Muscle of leg (tissue), 11 donors: Measurements from ENCODE around the gene CERS1. TPM values are rescaled to one million over a fixed set of nuclear protein-coding genes. Genes with fewer than 3 reads are reported as not detected.

Source experiments
- DNase-seq: peaks from one replicate; pipeline ENCODE4 v3.0.0; 2013
- H3K27ac ChIP-seq: one replicate; pipeline ENCODE4 v1.5.1; 2013; ENCODE audit warnings: mild to moderate bottlenecking, low read length, control low read depth
- H3K27me3 ChIP-seq: one replicate; pipeline ENCODE4 v1.6.1; 2013; ENCODE audit warnings: low read length; ENCODE audit not compliant: control insufficient read depth, insufficient read depth
- H3K36me3 ChIP-seq: one replicate; pipeline ENCODE4 v1.6.1; 2013; ENCODE audit warnings: low read length; ENCODE audit not compliant: control insufficient read depth, insufficient read depth
- H3K4me1 ChIP-seq: one replicate; pipeline ENCODE4 v1.6.1; 2013; ENCODE audit warnings: low read length; ENCODE audit not compliant: control insufficient read depth, insufficient read depth
- H3K4me3 ChIP-seq: one replicate; pipeline ENCODE4 v1.5.1; 2013; ENCODE audit warnings: low read length, control low read depth
- H3K9me3 ChIP-seq: replicated peaks from 2 replicates; pipeline ENCODE4 v1.6.1; 2013; ENCODE audit warnings: low read depth, low read length; ENCODE audit not compliant: control insufficient read depth
- WGBS: methylation state at CpG from one replicate; pipeline ENCODE4 v1.1.5; 2013; ENCODE audit warnings: missing lambda C conversion rate; ENCODE audit not compliant: insufficient coverage; 5-methylcytosine and 5-hydroxymethylcytosine counted together
- polyA plus RNA-seq, 8 donors: library from polyadenylated mRNA; unstranded; fragments of 120-200 nt; gene quantifications; one replicate each; pipeline versions ENCODE4 v1.2.1 to v1.2.3, GENCODE V29; 2013; ENCODE audit warnings: inconsistent platforms in 1 of 8, low replicate concordance in 1 of 8; ENCODE audit not compliant: insufficient read length in 8 of 8, insufficient read depth in 1 of 8
- total RNA-seq: library from RNA; stranded (reverse); fragments of 120-200 nt; gene quantifications from one replicate; pipeline ENCODE4 v1.2.4, GENCODE V29; 2013

Gene CERS1
- total and polyA plus RNA-seq, 9 donors: 15.3 to 41.2 (median 34.9) TPM

- no peak for DNase-seq
- 70% methylated on average over 15 of the region's 15 CpGs for WGBS
- H3K4me3 ChIP-seq: no peak overlapping the region
- H3K27me3 ChIP-seq: no peaks in the 10 kb centered on the region
- no peak overlapping the region for H3K27ac ChIP-seq
- H3K36me3 ChIP-seq: peaks cover 27% of the 10 kb centered on the region
- no peaks in the 10 kb centered on the region for H3K9me3 ChIP-seq
- peaks cover 30% of the 10 kb centered on the region for H3K4me1 ChIP-seq
These were observed 56.3 kb downstream of the CERS1 start for GRCh38 chr19:18839465-18840287.

GRCh38 chr19:18834644-18834984, 61.3 kb downstream of the CERS1 start:
- Histone ChIP-seq H3K27ac (no peak overlapping the region), H3K4me3 (no peak overlapping the region), H3K9me3 (no peaks in the 10 kb centered on the region), H3K36me3 (peaks cover 35% of the 10 kb centered on the region), H3K27me3 (peaks cover 2% of the 10 kb centered on the region), H3K4me1 (peaks cover 28% of the 10 kb centered on the region)
- no peak for DNase-seq
- 69% methylated on average over 2 of the region's 4 CpGs for WGBS

GRCh38 chr19:18833849-18834643, 61.9 kb downstream of the CERS1 start:
- peaks cover 2% of the 10 kb centered on the region for H3K27me3 ChIP-seq
- 28% methylated on average over 10 of the region's 18 CpGs for WGBS
- H3K4me3 ChIP-seq: peak overlapping the region; percentile 84
- peaks cover 24% of the 10 kb centered on the region for H3K4me1 ChIP-seq
- H3K36me3 ChIP-seq: peaks cover 32% of the 10 kb centered on the region
- H3K9me3 ChIP-seq: no peaks in the 10 kb centered on the region
- no peak overlapping the region for H3K27ac ChIP-seq
- DNase-seq: no peak

- Histone ChIP-seq H3K9me3 (no peaks in the 10 kb centered on the region), H3K27ac (peak overlapping the region; percentile 51), H3K36me3 (peaks cover 31% of the 10 kb centered on the region), H3K4me3 (peak overlapping the region; percentile 84), H3K4me1 (peaks cover 24% of the 10 kb centered on the region), H3K27me3 (peaks cover 2% of the 10 kb centered on the region)
- no peak for DNase-seq
- 10% methylated on average over 2 of the region's 9 CpGs for WGBS
These were observed 62.8 kb downstream of the CERS1 start for GRCh38 chr19:18833141-18833476.

GRCh38 chr19:18832306-18833140, 63.4 kb downstream of the CERS1 start:
- Histone ChIP-seq H3K27me3 (peaks cover 2% of the 10 kb centered on the region), H3K9me3 (no peaks in the 10 kb centered on the region), H3K36me3 (peaks cover 28% of the 10 kb centered on the region), H3K4me1 (peaks cover 24% of the 10 kb centered on the region), H3K4me3 (peak overlapping the region; percentile 84), H3K27ac (peak overlapping the region; percentile 51)
- DNase-seq: no peak
- under 1% methylated on average over 68 of the region's 69 CpGs for WGBS

- H3K36me3 ChIP-seq: peaks cover 21% of the 10 kb centered on the region
- H3K4me1 ChIP-seq: peaks cover 24% of the 10 kb centered on the region
- under 1% methylated on average over 96 of the region's 96 CpGs for WGBS
- H3K9me3 ChIP-seq: peaks cover 6% of the 10 kb centered on the region
- peak; percentile 98 for DNase-seq
- peak within 1 kb of the TSS; percentile 51 for H3K27ac ChIP-seq
- H3K27me3 ChIP-seq: peaks cover 2% of the 10 kb centered on the region
- H3K4me3 ChIP-seq: peak within 1 kb of the TSS; percentile 84
These were observed 64.2 kb downstream of the CERS1 start, which contains the start of gene UPF1 for GRCh38 chr19:18831524-18832305. Gene UPF1 (plus strand): TSS chr19:18831959. CDS start chr19:18832210, 251 bp downstream.

- Histone ChIP-seq H3K9me3 (peaks cover 6% of the 10 kb centered on the region), H3K27ac (no peak overlapping the region), H3K4me3 (no peak overlapping the region), H3K36me3 (peaks cover 17% of the 10 kb centered on the region), H3K27me3 (peaks cover 2% of the 10 kb centered on the region), H3K4me1 (peaks cover 24% of the 10 kb centered on the region)
- no peak for DNase-seq
- WGBS: 100% methylated on average over 1 of the region's 2 CpGs
These were observed 65.5 kb downstream of the CERS1 start for GRCh38 chr19:18830488-18830887.

GRCh38 chr19:18828786-18829185, 67.2 kb downstream of the CERS1 start:
- H3K4me3 ChIP-seq: no peak overlapping the region
- peaks cover 4% of the 10 kb centered on the region for H3K36me3 ChIP-seq
- H3K4me1 ChIP-seq: peaks cover 16% of the 10 kb centered on the region
- peaks cover 6% of the 10 kb centered on the region for H3K9me3 ChIP-seq
- no peak for DNase-seq
- H3K27me3 ChIP-seq: peaks cover 2% of the 10 kb centered on the region
- no peak overlapping the region for H3K27ac ChIP-seq
- WGBS: 52% methylated on average over 5 of the region's 6 CpGs
